ENCODE results near the gene B4GALT3. TPM values are rescaled to one million over a fixed set of nuclear protein-coding genes. Genes with fewer than 3 reads are reported as not detected.
A peak's percentile ranks its signal among the peaks of the same experiment; 100 is the strongest.

Gene B4GALT3
- polyA plus RNA-seq, 3 donors = 41.4 to 47.2 (median 44.1) TPM

- DNase-seq = no peak
Measured at GRCh38 chr1:161216945-161217712, 39.8 kb upstream of the B4GALT3 start.

- DNase-seq = no peak
Measured at GRCh38 chr1:161215076-161215475, 37.8 kb upstream of the B4GALT3 start, which contains the start of gene FCER1G. FCER1G (plus strand) TSS chr1:161215295; CDS start chr1:161215322, 27 bp downstream.

GRCh38 chr1:161214369-161214768 is 37.1 kb upstream of the B4GALT3 start:
- no peak for DNase-seq

- DNase-seq = peak; percentile 69
Measured at GRCh38 chr1:161209790-161210409, 32.6 kb upstream of the B4GALT3 start.

- no peak for DNase-seq
Measured at GRCh38 chr1:161207173-161207572, 29.9 kb upstream of the B4GALT3 start.

GRCh38 chr1:161206411-161207140 is 29.3 kb upstream of the B4GALT3 start:
- no peak for DNase-seq

- DNase-seq = peak; percentile 99
Measured at GRCh38 chr1:161201836-161202712, 24.8 kb upstream of the B4GALT3 start, which contains the start of gene NDUFS2. NDUFS2 (plus strand) TSS chr1:161202367; CDS start chr1:161202386, 19 bp downstream.

GRCh38 chr1:161200992-161201835 is 23.9 kb upstream of the B4GALT3 start:
- DNase-seq = no peak

GRCh38 chr1:161200421-161200991 is 23.2 kb upstream of the B4GALT3 start:
- no peak for DNase-seq

GRCh38 chr1:161199506-161200139 is 22.3 kb upstream of the B4GALT3 start:
- no peak for DNase-seq

GRCh38 chr1:161198897-161199431 is 21.7 kb upstream of the B4GALT3 start, which contains the start of gene ADAMTS4:
ADAMTS4 (minus strand) TSS chr1:161199054; CDS start chr1:161198627, 427 bp downstream.
- DNase-seq = no peak

GRCh38 chr1:161198194-161198896 is 21.0 kb upstream of the B4GALT3 start:
- peak; percentile 64 for DNase-seq

GRCh38 chr1:161197560-161198193 is 20.4 kb upstream of the B4GALT3 start:
- DNase-seq = no peak

GRCh38 chr1:161196521-161197451 is 19.5 kb upstream of the B4GALT3 start:
- no peak for DNase-seq

- no peak for DNase-seq
Measured at GRCh38 chr1:161196111-161196510, 18.8 kb upstream of the B4GALT3 start.

- no peak for DNase-seq
Measured at GRCh38 chr1:161195171-161195570, 17.9 kb upstream of the B4GALT3 start.

All from renal pelvis (tissue), 4 donors.